B cell (primary cell): Measurements from ENCODE around the gene ZNF524. TPM values are rescaled to one million over a fixed set of nuclear protein-coding genes. Genes with fewer than 3 reads are reported as not detected.

Experiments used
- ATAC-seq: fragments of 200-7000 bp; cut with Tn5 transposase; one replicate; pipeline ENCODE4 v1.10.0; 2021; ENCODE audit warnings: low read depth, mild to moderate bottlenecking, moderate number of reproducible peaks, moderate library complexity
- CTCF ChIA-PET: fragments of 350-600 bp; sonication (Branson Sonifier 250); formaldehyde crosslinking; loops from one replicate; lab custom pipeline; 2021; ENCODE audit warnings: antibody characterized with exemption, inconsistent platforms; lab: Charles Lee
- POLR2A ChIA-PET: fragments of 350-600 bp; sonication (Branson Sonifier 250); formaldehyde crosslinking; loops from one replicate; lab custom pipeline; 2021; ENCODE audit warnings: antibody characterized with exemption; lab: Charles Lee
- DNase-seq: peaks from one replicate; pipeline ENCODE4 v3.0.0; 2013
- H2AFZ ChIP-seq: 2 replicates; pipeline ENCODE4 v1.6.1; 2012; ENCODE audit warnings: mild to moderate bottlenecking, low read depth, low read length; ENCODE audit not compliant: insufficient read depth, poor library complexity, severe bottlenecking
- H3K27ac ChIP-seq, 2 donors: 1 replicate in 1 of 2; 2 replicates in 1 of 2; pipeline ENCODE4 v1.5.1; 2012 to 2013; ENCODE audit warnings: low read length in 2 of 2, mild to moderate bottlenecking in 2 of 2, moderate library complexity in 1 of 2
- H3K27me3 ChIP-seq, 4 experiments: fragments of 200-600 bp in 1 of 4; sonication (generic) in 1 of 4; replicated peaks in 1 of 4; 1 replicate in 2 of 4; 2 replicates in 2 of 4; pipeline versions ENCODE4 v1.6.1 to v1.7.0; 2013 to 2016; ENCODE audit warnings: low read length in 3 of 4, mild to moderate bottlenecking in 2 of 4, mixed read lengths in 1 of 4, moderate library complexity in 1 of 4; ENCODE audit not compliant: insufficient read depth in 4 of 4, control insufficient read depth in 3 of 4; ENCODE audit errors: control extremely low read depth in 1 of 4
- H3K36me3 ChIP-seq, 2 experiments: replicated peaks in 1 of 2; 1 replicate in 1 of 2; 2 replicates in 1 of 2; pipeline versions ENCODE4 v1.6.1 to v1.7.1; 2013; ENCODE audit warnings: low read length in 1 of 2; ENCODE audit not compliant: insufficient read depth in 2 of 2, control insufficient read depth in 1 of 2; ENCODE audit errors: control extremely low read depth in 1 of 2, extremely low read depth in 1 of 2
- H3K4me1 ChIP-seq, 2 donors: fragments of 200-600 bp in 1 of 2; sonication (generic) in 1 of 2; 1 replicate in 1 of 2; 2 replicates in 1 of 2; pipeline versions ENCODE4 v1.5.1 to v1.6.1; 2013 to 2017; ENCODE audit warnings: low read length in 2 of 2; ENCODE audit not compliant: control insufficient read depth in 2 of 2, insufficient read depth in 2 of 2
- H3K4me2 ChIP-seq: replicated peaks from 2 replicates; pipeline ENCODE3; 2012; ENCODE audit warnings: mild to moderate bottlenecking, low read depth, low read length; ENCODE audit not compliant: poor library complexity, severe bottlenecking
- H3K4me3 ChIP-seq, 5 experiments: fragments of 200-600 bp in 1 of 5; sonication (generic) in 1 of 5; 1 replicate in 3 of 5; 2 replicates in 2 of 5; pipeline versions ENCODE4 v1.5.1 to v1.7.0; 2011 to 2016; ENCODE audit warnings: low read length in 4 of 5, mild to moderate bottlenecking in 4 of 5, low read depth in 2 of 5, control low read depth in 1 of 5, moderate library complexity in 1 of 5; ENCODE audit not compliant: insufficient read depth in 1 of 5; ENCODE audit errors: control extremely low read depth in 1 of 5, extremely low read depth in 1 of 5
- H3K79me2 ChIP-seq: fragments of 200-600 bp; sonication (generic); one replicate; pipeline ENCODE4 v1.6.0; 2016; ENCODE audit warnings: low read length; ENCODE audit not compliant: control insufficient read depth, insufficient read depth
- H3K9ac ChIP-seq: fragments of 200-600 bp; sonication (generic); 2 replicates; pipeline ENCODE4 v1.6.1; 2017; ENCODE audit warnings: mild to moderate bottlenecking, low read length, moderate library complexity
- H3K9me3 ChIP-seq, 3 donors: one replicate each; pipeline versions ENCODE4 v1.6.1 to v1.7.1; 2013; ENCODE audit warnings: low read length in 2 of 3; ENCODE audit not compliant: control insufficient read depth in 2 of 3, insufficient read depth in 1 of 3; ENCODE audit errors: control extremely low read depth in 1 of 3
- H4K20me1 ChIP-seq: 2 replicates; pipeline ENCODE4 v1.6.0; 2012; ENCODE audit warnings: mild to moderate bottlenecking, low read length; ENCODE audit not compliant: insufficient read depth, control insufficient read depth, poor library complexity, severe bottlenecking
- H3K27ac Mint-ChIP-seq: one replicate; pipeline ENCODE4 v1.8.0; 2021; ENCODE audit warnings: mixed read lengths
- H3K27me3 Mint-ChIP-seq: one replicate; pipeline ENCODE4 v1.8.0; 2021; ENCODE audit warnings: mixed read lengths
- H3K4me1 Mint-ChIP-seq: one replicate; pipeline ENCODE4 v1.8.0; 2021; ENCODE audit warnings: mixed read lengths
- H3K4me3 Mint-ChIP-seq: one replicate; pipeline ENCODE4 v1.8.0; 2021; ENCODE audit warnings: mixed read lengths
- H3K9me3 Mint-ChIP-seq: one replicate; pipeline ENCODE4 v1.8.0; 2022; ENCODE audit warnings: mixed read lengths; ENCODE audit not compliant: insufficient read depth
- EZH2 ChIP-seq: IDR thresholded peaks from 2 replicates; pipeline ENCODE4 v1.6.1; 2012; ENCODE audit warnings: borderline replicate concordance, low read depth, mild to moderate bottlenecking, moderate library complexity, low read length; ENCODE audit not compliant: insufficient read depth, poor library complexity, severe bottlenecking
- WGBS: methylation state at CpG from one replicate; pipeline ENCODE4 v1.1.5; 2013; ENCODE audit warnings: missing lambda C conversion rate; ENCODE audit not compliant: insufficient coverage; 5-methylcytosine and 5-hydroxymethylcytosine counted together
- intact Hi-C: fragments of 100-400 bp; cut with micrococcal nuclease; formaldehyde crosslinking; loops from one replicate; pipeline ENCODE4 v1.10.0; 2022
- polyA plus RNA-seq: library from polyadenylated mRNA; depleted of rRNA; stranded (reverse); fragments of >200 nt; gene quantifications from 2 replicates; pipeline ENCODE4 v1.2.3, GENCODE V29; 2012
- total RNA-seq, 2 donors: library from RNA; stranded (reverse); fragments of 120-200 nt in 1 of 2; gene quantifications; 1 replicate in 1 of 2; 2 replicates in 1 of 2; pipeline versions ENCODE4 v1.2.3 to v1.2.4, GENCODE V29; 2013 to 2022
- TF ChIP-seq, protein P1 (sequence below): fragments of 200-600 bp; IDR thresholded peaks from one replicate; pipeline ENCODE4 v1.8.0; 2022; ENCODE audit warnings: antibody characterized with exemption, mild to moderate bottlenecking

ZNF524 gene
- total and polyA plus RNA-seq, 2 donors (not counting 1 experiment from before 2014, with no cell fraction given): 23.8 to 27.4 TPM

GRCh38 chr19:55598034-55598433, 2.1 kb upstream of the ZNF524 start:
- H3K9ac ChIP-seq: no peak overlapping the region
- H3K27ac ChIP-seq: no peak overlapping the region
- Mint-ChIP-seq H3K27me3 (no peaks in the 10 kb centered on the region), H3K4me3 (no peak overlapping the region), H3K27ac (peak overlapping the region; percentile 47), H3K9me3 (no peaks in the 10 kb centered on the region), H3K4me1 (peaks cover 16% of the 10 kb centered on the region)
- TF ChIP-seq, protein P1, sequence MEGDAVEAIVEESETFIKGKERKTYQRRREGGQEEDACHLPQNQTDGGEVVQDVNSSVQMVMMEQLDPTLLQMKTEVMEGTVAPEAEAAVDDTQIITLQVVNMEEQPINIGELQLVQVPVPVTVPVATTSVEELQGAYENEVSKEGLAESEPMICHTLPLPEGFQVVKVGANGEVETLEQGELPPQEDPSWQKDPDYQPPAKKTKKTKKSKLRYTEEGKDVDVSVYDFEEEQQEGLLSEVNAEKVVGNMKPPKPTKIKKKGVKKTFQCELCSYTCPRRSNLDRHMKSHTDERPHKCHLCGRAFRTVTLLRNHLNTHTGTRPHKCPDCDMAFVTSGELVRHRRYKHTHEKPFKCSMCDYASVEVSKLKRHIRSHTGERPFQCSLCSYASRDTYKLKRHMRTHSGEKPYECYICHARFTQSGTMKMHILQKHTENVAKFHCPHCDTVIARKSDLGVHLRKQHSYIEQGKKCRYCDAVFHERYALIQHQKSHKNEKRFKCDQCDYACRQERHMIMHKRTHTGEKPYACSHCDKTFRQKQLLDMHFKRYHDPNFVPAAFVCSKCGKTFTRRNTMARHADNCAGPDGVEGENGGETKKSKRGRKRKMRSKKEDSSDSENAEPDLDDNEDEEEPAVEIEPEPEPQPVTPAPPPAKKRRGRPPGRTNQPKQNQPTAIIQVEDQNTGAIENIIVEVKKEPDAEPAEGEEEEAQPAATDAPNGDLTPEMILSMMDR: no peak
- TF ChIP-seq EZH2: no peak
- H3K9me3 ChIP-seq: peaks cover 0 to 5% (median 0%) of the 10 kb centered on the region in 3 donors
- POLR2A ChIA-PET: interaction anchor here (2.8 kb wide), 1 partner anchor 27 kb away, joined by 58 read pairs; the partner anchor contains the start of gene ZNF784
- peaks cover 0 to 19% of the 10 kb centered on the region in 2 experiments for H3K36me3 ChIP-seq
- H3K4me2 ChIP-seq: no peak overlapping the region
- no peak for ATAC-seq
- DNase-seq: no peak
- H3K4me1 ChIP-seq: peaks cover 6 to 14% of the 10 kb centered on the region in 2 donors
- no peaks in the 10 kb centered on the region for H3K27me3 ChIP-seq
- H3K4me3 ChIP-seq: no peak overlapping the region
- H4K20me1 ChIP-seq: no peaks in the 10 kb centered on the region
- CTCF ChIA-PET: interaction anchor here (2.0 kb wide), 2 partner anchors 34 to 83 kb away, joined by 4 to 11 read pairs; no protein-coding TSS in a partner anchor
- no peaks in the 10 kb centered on the region for H3K79me2 ChIP-seq
- no peak overlapping the region for H2AFZ ChIP-seq
- intact Hi-C loops: loop anchor here (2.0 to 5.0 kb wide), 2 partner anchors 17 to 191 kb away; partner anchors contain the start of genes UBE2S and ZNF579
- WGBS: 97% methylated on average over 8 of the region's 9 CpGs
